Measurements from ENCODE around the gene TMEM89.

TMEM89 gene

GRCh38 chr3:48609088-48610005 lies 12.2 kb downstream of the TMEM89 start, which contains the start of gene UQCRC1:
TSS of gene UQCRC1 (minus strand) at chr3:48609646. CDS start at chr3:48609620, 26 bp downstream.
- DNase-seq, result peak; percentile 88

DNA sequence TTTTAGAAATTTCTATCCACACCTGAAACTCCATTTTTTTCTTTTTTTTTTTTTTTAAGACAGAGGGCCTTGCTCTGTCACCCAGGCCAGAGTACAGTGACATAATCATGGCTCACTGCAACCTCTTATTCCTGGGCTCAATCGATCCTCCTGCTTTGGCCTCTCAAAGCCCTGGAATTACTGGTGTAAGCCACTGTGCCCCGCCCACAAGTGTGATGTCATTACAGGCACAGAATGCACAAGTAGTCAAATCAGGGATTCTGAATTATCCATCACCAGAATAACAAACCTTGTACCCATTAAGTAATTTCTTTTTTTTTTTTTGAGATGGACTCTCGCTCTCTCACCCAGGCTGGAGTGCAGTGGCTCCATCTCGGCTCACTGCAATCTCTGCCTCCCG lies 14.1 kb downstream of the TMEM89 start:
- DNase-seq, result no peak

DNA sequence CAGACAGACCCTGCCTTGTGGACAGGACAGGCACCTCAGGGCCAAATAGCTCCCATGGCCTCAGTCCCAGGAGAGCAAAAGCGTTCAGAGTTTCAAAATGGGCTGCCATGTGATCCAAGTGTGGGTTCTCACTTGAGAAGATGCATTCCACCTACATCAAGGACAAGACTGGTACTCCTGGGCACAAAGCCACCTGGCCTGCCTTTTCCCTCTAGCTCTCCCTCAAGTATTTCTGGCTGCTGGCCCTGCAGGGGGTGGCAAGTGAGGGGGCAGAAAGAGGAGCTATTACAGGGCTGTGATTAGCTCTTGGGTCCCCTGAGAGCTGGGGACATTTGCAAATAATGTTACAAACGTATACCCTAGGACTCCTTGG lies 20.0 kb downstream of the TMEM89 start:
- no peak for DNase-seq

DNA sequence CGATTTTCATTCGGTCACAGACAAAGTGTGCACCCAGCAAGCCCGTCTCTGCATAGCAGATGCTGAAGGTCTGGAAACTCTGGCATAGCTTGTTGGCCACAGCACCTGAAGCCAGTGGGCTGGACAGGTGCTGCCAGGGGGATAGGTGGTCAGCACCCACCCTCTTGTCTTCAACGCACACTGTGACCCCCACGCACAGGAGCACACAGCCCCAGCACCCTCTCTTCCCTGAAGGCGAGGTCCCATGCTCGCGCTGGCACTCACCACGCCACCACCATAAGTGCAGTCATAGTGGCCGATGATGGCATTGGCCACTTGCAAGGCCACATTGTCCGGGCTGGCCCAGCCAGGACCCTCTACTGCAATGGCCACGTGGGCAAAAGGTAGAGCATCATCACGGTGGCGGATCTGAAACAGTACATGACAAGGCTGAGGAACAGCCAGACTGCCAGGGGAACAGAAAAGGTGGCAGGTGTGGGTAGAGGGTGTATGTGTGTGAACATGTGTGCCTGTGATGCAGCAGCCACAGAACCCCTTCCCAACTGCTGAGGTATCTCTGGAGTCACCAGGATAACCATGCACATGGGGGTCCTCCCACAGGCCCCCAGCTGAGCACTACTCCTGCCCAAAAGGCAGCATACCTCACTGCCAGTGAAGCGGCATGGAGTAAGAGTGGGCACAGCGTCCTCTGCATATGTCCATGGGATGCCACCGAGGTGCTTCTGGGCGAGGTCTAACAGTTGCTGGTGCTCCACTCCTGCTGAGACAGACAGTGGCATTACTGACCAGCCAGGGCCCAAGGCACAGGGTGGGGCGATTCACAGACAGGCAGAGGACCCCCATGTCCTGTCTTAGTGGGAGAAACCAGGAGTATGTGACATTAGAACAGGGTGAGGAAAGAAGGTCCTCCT lies 20.6 kb downstream of the TMEM89 start:
- no peak for DNase-seq

DNA sequence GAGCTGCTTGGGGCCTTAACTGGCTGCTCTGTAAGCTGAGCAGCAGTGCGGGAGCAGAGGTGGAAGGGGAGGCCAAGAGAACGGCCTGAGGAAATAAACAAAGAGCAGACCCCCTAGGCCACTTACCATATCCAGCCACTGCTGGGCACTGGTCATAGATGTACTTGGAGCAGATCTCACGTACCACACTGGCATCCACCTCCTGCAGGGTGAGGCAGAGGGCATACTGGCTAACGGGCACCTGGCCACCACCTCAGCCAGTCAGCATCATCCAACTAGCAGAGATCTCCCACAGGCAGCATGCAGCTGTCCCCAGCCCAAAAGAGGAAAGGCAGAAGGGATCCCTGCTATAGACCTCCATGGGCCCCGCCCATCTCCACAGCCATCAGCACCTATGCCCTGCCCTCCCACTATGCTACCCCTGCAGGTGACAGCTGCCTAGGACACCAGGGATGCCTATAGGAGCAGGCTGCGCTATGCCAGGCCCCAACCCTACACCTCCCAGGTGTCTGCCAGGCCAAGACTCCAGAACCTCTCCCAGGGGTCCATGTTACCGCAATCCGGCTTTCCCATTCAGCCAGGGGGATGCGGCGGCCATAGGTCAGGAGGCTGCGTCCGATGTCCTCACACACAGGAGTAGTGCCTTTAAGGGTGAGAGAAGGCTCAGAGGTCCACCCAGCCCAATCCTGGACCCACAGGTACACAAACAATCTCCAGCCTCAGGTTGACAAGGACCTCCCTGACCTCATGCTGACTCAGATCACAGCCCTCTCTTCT lies 21.9 kb downstream of the TMEM89 start:
- DNase-seq, result no peak

DNA sequence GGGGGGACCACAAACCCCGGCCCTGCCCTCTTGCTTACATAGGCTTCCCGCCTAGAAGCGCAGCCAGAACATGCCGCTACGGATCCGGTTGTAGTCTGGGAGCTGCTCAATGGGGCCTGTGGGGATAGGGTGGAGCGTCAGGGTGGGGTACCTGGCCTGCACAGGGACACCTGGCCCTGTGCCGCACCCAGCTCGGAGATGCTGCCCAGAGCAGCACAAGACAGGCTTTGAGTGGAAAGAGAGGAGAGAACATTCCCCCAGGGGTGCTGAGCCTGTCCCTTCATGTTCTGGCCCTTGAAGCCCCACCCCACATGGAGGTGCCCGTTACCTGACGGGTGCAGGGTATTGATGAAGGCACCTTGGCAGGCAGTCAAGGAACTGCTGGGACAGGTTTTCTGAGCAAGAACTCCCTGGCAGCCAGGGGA lies 22.5 kb downstream of the TMEM89 start:
- no peak for DNase-seq

DNA sequence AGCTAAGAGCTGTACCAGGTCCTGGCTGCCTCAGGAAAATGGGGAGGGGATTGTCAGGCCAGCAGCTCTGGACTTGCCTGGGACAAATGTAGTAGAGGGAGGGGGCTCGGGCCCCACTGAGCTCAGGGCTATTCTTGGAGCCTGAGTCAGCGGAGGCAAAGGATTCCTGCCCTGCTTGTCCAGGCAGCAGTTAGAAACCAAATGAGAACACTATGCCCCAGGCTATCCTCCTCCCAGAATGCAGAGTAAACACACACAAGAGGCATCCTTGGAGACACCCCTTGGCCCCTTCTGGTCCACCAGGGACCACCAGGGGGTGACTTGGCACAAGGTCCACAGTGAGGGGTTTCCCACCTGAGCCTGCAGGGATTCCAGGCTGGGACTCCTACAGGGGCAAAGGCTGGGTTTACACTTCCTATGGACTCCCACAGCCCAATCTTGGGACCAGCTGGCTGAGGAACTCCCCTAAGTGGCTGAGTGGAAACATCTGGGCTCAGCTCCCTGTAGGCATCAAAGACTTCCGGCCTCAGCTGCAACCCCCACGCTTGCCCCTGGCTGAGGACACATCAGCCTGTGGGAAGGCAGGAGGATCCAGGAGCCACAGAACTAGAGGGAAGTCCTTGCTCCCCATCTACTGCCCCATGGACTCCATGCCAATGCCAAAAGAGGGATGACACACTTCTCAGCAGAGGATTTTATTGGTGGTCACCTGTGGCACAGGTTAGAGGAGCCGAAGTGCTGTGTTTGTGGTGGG lies 23.1 kb downstream of the TMEM89 start:
- DNase-seq, result no peak

DNA sequence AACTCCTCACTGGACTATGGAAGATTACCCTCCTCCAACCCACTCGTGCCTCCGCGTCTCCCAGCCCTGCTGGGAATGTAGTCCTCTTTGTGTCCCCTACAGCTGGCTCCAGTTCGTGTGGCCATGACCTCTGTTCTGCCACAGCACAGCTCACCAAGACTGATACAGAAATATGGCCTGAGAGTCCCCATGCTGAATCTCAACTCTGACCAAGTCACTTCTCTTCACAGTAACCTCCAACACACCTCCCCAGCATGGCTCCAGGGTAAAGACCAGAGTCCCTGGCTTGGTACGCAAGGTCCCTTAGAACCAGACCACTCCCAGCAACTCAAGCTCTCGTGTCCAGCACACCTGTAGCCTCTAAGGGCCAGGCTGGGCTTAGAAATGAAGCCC lies 24.2 kb downstream of the TMEM89 start:
- no peak for DNase-seq

- no peak for DNase-seq
Measured at GRCh38 chr3:48596676-48597407, 24.7 kb downstream of the TMEM89 start.

DNA sequence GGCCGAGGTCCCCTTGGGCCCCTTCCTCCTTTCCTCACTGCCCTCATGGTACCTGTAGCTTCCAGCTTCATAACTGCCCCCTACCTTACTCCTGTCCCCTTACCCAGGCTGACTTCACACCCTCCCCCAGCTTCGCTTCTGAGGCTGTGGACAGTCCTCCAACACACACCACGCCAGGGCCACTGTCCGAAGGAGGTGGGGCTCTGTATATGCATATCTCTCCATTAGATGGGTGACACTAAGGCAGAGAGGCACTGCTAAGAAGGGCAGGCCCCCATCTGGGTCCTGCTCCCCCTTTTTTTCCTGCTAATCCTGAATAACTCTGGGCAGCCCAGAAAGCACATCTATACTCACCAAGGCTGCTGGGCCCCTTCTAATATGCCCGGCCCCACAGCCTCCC lies 25.4 kb downstream of the TMEM89 start:
- DNase-seq, result no peak

DNA sequence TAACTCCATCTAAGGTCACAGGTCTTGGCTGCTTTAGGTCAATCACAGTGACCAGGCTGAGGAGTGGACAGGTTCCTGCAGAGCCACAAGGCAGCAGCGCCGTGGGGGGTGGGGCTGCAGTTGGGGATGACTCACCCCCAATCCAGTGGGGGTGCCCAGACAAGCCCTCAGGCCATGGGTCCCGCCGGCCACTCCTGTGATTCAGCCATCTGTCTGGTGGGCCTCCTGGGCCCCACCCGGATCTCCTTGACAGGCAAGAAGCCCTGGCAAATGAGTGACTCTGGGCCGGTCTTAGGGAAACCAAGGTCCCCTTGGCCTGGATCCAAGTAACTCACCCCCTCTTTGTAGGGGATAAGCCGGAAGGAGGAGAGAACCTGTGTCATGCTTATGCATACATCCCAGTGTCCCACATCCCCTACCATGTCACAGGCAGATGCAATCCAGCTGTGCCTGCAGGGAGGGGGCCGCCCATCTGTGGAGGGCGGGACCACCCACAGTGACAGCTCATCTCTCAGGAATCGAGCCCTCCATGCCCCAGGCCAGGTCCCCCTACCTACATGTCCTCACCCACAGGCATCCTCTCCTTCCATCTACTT lies 25.9 kb downstream of the TMEM89 start:
- DNase-seq, result no peak

GRCh38 chr3:48595075-48595525 lies 26.5 kb downstream of the TMEM89 start, which contains the start of gene COL7A1:
TSS of gene COL7A1 (minus strand) at chr3:48595329. CDS start at chr3:48595159, 170 bp downstream.
- DNase-seq, result no peak

- no peak for DNase-seq
Measured at GRCh38 chr3:48594417-48595049, 27.0 kb downstream of the TMEM89 start.

DNA sequence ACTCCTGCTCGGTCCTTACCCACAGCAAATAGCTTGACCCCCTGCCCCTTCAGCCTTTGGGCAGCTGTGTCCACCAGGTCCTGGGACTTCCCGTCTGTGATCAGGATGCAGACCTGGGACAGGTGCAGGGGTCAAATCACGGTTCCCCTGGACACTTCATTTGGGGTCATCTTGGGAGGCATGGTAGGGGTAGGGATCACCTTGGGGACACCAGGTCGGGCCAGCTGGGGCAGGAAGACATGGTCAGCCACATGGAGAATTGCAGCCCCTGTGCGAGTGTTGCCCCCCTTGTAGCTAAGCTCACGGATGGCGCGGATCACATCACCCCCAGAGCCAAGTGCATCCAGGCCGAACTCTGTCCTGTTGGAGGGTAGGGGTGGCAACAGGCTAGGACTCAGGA lies 28.2 kb downstream of the TMEM89 start:
- DNase-seq, result no peak

DNA sequence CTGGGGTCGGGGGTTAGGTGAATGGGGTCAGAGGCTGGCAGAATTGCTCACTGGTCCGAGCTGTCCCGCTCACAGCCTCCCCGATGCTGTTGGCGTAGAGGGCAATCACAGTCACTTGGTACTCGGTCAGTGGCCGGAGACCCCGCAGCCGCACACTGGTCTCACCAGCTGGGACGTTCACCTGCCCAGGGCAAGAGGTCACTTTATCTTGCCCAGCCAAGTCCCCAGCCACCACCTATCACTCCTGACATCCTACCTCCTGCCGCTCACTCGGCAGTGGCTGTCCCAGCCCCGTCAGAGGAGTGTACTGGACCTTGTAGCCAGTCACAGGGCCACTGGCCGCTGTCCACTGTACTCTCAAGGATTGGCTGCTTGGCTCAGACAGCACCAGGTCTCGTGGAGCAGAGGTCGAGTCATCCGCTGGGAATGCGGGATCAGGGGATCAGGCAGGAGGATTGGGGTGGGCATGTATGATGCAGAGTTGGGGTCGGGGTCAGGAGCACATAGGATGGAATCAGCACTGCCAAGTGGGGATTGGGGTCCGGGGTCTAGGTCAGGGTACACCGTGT lies 29.0 kb downstream of the TMEM89 start:
- no peak for DNase-seq

DNA sequence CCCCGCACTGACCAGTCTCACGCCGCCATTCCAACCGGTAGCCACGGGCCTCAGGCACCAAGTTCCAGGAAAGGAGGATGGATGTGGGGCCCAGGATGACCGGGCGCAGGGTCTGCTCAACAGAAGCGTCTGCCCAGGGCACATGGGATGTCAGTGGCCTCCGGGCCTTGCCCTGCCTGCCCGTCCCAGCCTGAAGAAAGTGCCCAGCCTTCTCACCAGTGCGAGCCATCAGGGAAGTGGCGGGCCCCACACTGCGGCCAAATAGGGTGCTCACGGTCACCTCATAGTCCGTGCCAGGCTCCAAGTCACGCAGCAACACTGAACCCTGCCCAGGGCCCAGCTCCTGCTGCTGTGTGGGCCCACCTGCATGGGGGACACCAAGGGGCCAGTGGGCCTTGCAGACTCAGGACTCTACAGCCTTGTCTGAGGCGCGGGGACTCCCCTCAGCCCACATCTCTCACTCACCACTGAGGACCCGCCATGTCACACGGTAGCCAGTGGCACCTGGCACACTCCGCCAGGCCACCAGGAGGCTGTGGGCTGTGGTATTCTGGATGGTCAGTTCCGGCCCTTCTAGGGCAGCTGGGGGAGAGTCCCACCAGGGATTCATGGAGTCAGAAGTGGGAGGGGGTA lies 29.6 kb downstream of the TMEM89 start:
- no peak for DNase-seq

GRCh38 chr3:48591436-48591835 lies 30.1 kb downstream of the TMEM89 start:
- DNase-seq, result no peak

GRCh38 chr3:48588230-48588629 lies 33.3 kb downstream of the TMEM89 start:
- no peak for DNase-seq

DNA sequence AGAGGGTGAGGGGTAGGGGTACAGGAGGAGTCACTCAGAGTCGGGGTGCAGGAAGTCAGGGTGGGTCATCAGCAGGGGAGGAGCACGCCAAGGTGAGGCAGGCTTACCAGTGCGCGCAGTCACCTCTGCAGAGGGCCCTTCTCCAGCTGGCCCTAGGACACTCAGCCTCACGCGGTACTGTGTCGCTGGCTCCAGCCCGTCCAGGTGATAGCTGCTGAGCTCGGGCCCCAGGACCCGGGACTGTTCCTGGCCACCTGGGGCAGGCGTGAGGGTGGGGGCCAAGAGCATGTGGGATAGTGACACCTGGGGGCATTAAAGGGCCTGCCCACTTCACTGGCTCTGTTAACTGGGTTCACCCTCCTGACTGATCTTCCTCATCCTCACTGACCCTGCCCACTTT lies 33.9 kb downstream of the TMEM89 start:
- DNase-seq, result no peak
